WTC11 (cell line): ENCODE results near the gene DYDC1. TPM values are rescaled to one million over a fixed set of nuclear protein-coding genes. Genes with fewer than 3 reads are reported as not detected.

ENCODE experiments used
- ATAC-seq: fragments of 200-7000 bp; cut with Tn5 transposase; 2 replicates; pipeline ENCODE4 v1.10.0; 2021; ENCODE audit warnings: mild to moderate bottlenecking, moderate library complexity
- CTCF ChIA-PET: fragments of 300-600 bp; sonication (Branson Sonifier 250); formaldehyde crosslinking; loops from one replicate; lab custom pipeline; 2021; ENCODE audit warnings: antibody characterized with exemption; lab: Charles Lee
- POLR2A ChIA-PET: fragments of 350-600 bp; sonication (Branson Sonifier 250); formaldehyde crosslinking; loops from one replicate; lab custom pipeline; 2021; ENCODE audit warnings: antibody characterized with exemption; lab: Charles Lee
- DNase-seq: peaks from one replicate; pipeline ENCODE4 v3.0.0; 2021; ENCODE audit warnings: low spot score
- H3K27ac Mint-ChIP-seq: 2 replicates; pipeline ENCODE4 v1.8.0; 2021; ENCODE audit warnings: mixed read lengths
- H3K27me3 Mint-ChIP-seq: 2 replicates; pipeline ENCODE4 v1.8.0; 2021; ENCODE audit warnings: low read depth, mild to moderate bottlenecking, moderate library complexity, mixed read lengths
- H3K36me3 Mint-ChIP-seq: 2 replicates; pipeline ENCODE4 v1.8.0; 2021; ENCODE audit warnings: mixed read lengths
- H3K4me1 Mint-ChIP-seq: 2 replicates; pipeline ENCODE4 v1.8.0; 2022; ENCODE audit warnings: mixed read lengths
- H3K4me3 Mint-ChIP-seq: 2 replicates; pipeline ENCODE4 v1.8.0; 2021; ENCODE audit warnings: mild to moderate bottlenecking, moderate library complexity, mixed read lengths
- H3K9me3 Mint-ChIP-seq: 2 replicates; pipeline ENCODE4 v1.8.0; 2021; ENCODE audit warnings: mixed read lengths
- CBFB ChIP-seq: sonication (generic); formaldehyde crosslinking; IDR thresholded peaks from 2 replicates; pipeline ENCODE4 v1.8.1; 2022; ENCODE audit warnings: mild to moderate bottlenecking, low read depth, missing genetic modification reagents
- ELF4 ChIP-seq: sonication (generic); formaldehyde crosslinking; IDR thresholded peaks from 2 replicates; pipeline ENCODE4 v1.8.1; 2022; ENCODE audit warnings: low read depth, mild to moderate bottlenecking, moderate library complexity, missing genetic modification reagents
- FOXJ3 ChIP-seq: sonication (generic); formaldehyde crosslinking; IDR thresholded peaks from 2 replicates; pipeline ENCODE4 v1.9.0; 2021; ENCODE audit warnings: missing genetic modification reagents, mild to moderate bottlenecking, borderline replicate concordance
- FOXP1 ChIP-seq: sonication (generic); formaldehyde crosslinking; IDR thresholded peaks from 2 replicates; pipeline ENCODE4 v1.8.0; 2022; ENCODE audit warnings: missing genetic modification reagents, mild to moderate bottlenecking, moderate library complexity, borderline replicate concordance
- IRF2 ChIP-seq: sonication (generic); formaldehyde crosslinking; IDR thresholded peaks from 2 replicates; pipeline ENCODE4 v1.8.0; 2022; ENCODE audit warnings: low read depth, missing genetic modification reagents, borderline replicate concordance
- JAZF1 ChIP-seq: fragments of 250-450 bp; sonication (Bioruptor Pico); IDR thresholded peaks from 2 replicates; pipeline ENCODE4 v1.9.0; 2021; ENCODE audit warnings: moderate library complexity, mild to moderate bottlenecking, inconsistent platforms
- NR2C2 ChIP-seq: sonication (generic); formaldehyde crosslinking; IDR thresholded peaks from 2 replicates; pipeline ENCODE4 v1.8.0; 2022; ENCODE audit warnings: mild to moderate bottlenecking, missing genetic modification reagents
- OVOL2 ChIP-seq: fragments of 250-450 bp; sonication (Bioruptor Pico); IDR thresholded peaks from 2 replicates; pipeline ENCODE4 v1.9.0; 2021; ENCODE audit warnings: mild to moderate bottlenecking, borderline replicate concordance
- RORB ChIP-seq: fragments of 250-450 bp; sonication (Bioruptor Pico); IDR thresholded peaks from 2 replicates; pipeline ENCODE4 v1.9.0; 2021; ENCODE audit warnings: mild to moderate bottlenecking
- SOX15 ChIP-seq: fragments of 250-450 bp; sonication (Bioruptor Pico); IDR thresholded peaks from 2 replicates; pipeline ENCODE4 v1.9.0; 2021; ENCODE audit warnings: mild to moderate bottlenecking
- TP53 ChIP-seq: sonication (generic); formaldehyde crosslinking; IDR thresholded peaks from 2 replicates; pipeline ENCODE4 v1.8.1; 2023; ENCODE audit warnings: mild to moderate bottlenecking, missing genetic modification reagents
- ZBTB21 ChIP-seq: sonication (generic); formaldehyde crosslinking; IDR thresholded peaks from 2 replicates; pipeline ENCODE4 v1.8.1; 2023; ENCODE audit warnings: mild to moderate bottlenecking, missing genetic modification reagents, borderline replicate concordance
- ZNF121 ChIP-seq: sonication (generic); formaldehyde crosslinking; IDR thresholded peaks from 2 replicates; pipeline ENCODE4 v1.8.0; 2023; ENCODE audit warnings: missing genetic modification reagents
- total RNA-seq: library from RNA; stranded (reverse); gene quantifications from 3 replicates; pipeline ENCODE4 v1.2.3, GENCODE V29; 2021
- TF ChIP-seq, protein P1 (sequence below): sonication (generic); formaldehyde crosslinking; IDR thresholded peaks from 2 replicates; pipeline ENCODE4 v1.8.1; 2023; ENCODE audit warnings: mild to moderate bottlenecking, moderate library complexity, missing genetic modification reagents
- TF ChIP-seq, protein P2 (sequence below): sonication (generic); formaldehyde crosslinking; IDR thresholded peaks from 2 replicates; pipeline ENCODE4 v1.8.1; 2023; ENCODE audit warnings: mild to moderate bottlenecking, missing genetic modification reagents
- TF ChIP-seq, protein P3 (sequence below): fragments of 250-450 bp; sonication (Bioruptor Pico); conservative IDR thresholded peaks from 2 replicates; pipeline ENCODE4 v1.9.0; 2021; ENCODE audit warnings: mild to moderate bottlenecking
- TF ChIP-seq, protein P4 (sequence below): fragments of 250-450 bp; sonication (Bioruptor Pico); IDR thresholded peaks from 2 replicates; pipeline ENCODE4 v1.9.0; 2021; ENCODE audit warnings: mild to moderate bottlenecking, borderline replicate concordance

The DYDC1 gene
- total RNA-seq, 1 experiment from 2014 or later: 0.52 TPM

DNA sequence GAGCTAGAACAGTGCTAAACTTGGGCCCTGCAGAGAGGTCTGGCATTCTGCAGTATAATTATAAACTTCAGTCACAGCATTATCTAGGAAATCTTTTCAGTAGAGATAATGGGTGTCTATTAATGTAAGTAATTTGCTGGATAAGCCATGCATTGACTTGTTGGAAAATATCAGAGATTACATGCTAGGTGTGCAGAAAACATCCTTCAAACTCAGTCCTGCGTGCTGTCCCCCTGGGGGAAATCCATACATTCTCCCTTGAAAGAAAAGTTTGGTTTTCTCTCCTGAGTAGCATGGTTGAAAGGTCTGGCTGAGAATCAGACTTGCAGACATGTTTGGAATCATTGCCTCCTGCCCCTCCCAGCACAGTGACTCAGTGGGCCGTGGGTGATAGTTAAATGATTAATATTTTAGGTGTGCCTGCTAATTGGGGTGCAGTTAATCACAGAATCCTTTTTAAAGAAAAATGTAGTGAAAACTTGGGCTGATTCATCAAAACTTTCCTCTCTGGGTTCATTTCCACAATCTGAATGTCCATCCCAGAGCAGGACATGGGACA is 37.9 kb upstream of the DYDC1 start:
- POLR2A ChIA-PET: interaction anchor here (0.7 kb wide), 3 partner anchors 19 to 532 kb away, joined by 4 to 5 read pairs (median 5); no protein-coding TSS in a partner anchor
- CTCF ChIA-PET: interaction anchor here (1.5 kb wide), 1 partner anchor 111 kb away, joined by 8 read pairs; no protein-coding TSS in a partner anchor
- Mint-ChIP-seq H3K36me3 (no peaks in the 10 kb centered on the region), H3K27ac (no peak overlapping the region), H3K9me3 (no peaks in the 10 kb centered on the region), H3K4me1 (no peaks in the 10 kb centered on the region), H3K27me3 (peaks cover 7% of the 10 kb centered on the region; the same call in 1 of the 2 replicates), H3K4me3 (no peak overlapping the region)
- no peak for ATAC-seq
- TF ChIP-seq SOX15 (no peak), IRF2 (CRISPR knock-in tag) (no peak)
- no peak for DNase-seq

DNA sequence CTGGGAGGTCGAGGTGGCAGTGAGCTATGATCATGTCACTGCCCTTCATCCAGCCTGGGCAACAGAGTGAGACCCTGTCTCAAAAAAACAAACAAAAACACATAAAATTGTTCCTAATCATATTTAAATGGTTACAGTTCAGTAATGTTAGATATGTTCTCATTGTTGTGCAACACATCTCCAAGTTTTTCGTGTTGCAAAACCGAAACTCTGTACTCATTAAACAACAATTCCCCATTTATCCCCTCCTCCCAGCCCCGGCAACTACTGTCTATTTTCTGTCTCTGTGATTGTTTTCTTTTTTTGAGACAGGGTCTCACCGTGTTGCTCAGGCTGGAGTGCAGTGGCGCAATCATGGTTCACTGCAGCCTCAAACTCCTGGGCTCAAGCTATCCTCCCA is 35.7 kb upstream of the DYDC1 start:
- ChIA-PET CTCF (interaction anchor here (1.6 kb wide), 1 partner anchor 14 kb away, joined by 6 read pairs; no protein-coding TSS in a partner anchor), POLR2A (no interaction called here)
- ATAC-seq (no peak), DNase-seq (no peak)
- H3K27ac Mint-ChIP-seq: no peak overlapping the region
- no peak for TF ChIP-seq JAZF1 (CRISPR knock-in tag)
- no peak for TF ChIP-seq SOX15
- TF ChIP-seq, protein P1, sequence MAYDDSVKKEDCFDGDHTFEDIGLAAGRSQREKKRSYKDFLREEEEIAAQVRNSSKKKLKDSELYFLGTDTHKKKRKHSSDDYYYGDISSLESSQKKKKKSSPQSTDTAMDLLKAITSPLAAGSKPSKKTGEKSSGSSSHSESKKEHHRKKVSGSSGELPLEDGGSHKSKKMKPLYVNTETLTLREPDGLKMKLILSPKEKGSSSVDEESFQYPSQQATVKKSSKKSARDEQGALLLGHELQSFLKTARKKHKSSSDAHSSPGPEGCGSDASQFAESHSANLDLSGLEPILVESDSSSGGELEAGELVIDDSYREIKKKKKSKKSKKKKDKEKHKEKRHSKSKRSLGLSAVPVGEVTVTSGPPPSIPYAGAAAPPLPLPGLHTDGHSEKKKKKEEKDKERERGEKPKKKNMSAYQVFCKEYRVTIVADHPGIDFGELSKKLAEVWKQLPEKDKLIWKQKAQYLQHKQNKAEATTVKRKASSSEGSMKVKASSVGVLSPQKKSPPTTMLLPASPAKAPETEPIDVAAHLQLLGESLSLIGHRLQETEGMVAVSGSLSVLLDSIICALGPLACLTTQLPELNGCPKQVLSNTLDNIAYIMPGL: no peak
- TF ChIP-seq, protein P2, sequence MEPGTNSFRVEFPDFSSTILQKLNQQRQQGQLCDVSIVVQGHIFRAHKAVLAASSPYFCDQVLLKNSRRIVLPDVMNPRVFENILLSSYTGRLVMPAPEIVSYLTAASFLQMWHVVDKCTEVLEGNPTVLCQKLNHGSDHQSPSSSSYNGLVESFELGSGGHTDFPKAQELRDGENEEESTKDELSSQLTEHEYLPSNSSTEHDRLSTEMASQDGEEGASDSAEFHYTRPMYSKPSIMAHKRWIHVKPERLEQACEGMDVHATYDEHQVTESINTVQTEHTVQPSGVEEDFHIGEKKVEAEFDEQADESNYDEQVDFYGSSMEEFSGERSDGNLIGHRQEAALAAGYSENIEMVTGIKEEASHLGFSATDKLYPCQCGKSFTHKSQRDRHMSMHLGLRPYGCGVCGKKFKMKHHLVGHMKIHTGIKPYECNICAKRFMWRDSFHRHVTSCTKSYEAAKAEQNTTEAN (CRISPR knock-in tag): no peak
- no peak for TF ChIP-seq FOXP1 (CRISPR knock-in tag)
- TF ChIP-seq, protein P3, sequence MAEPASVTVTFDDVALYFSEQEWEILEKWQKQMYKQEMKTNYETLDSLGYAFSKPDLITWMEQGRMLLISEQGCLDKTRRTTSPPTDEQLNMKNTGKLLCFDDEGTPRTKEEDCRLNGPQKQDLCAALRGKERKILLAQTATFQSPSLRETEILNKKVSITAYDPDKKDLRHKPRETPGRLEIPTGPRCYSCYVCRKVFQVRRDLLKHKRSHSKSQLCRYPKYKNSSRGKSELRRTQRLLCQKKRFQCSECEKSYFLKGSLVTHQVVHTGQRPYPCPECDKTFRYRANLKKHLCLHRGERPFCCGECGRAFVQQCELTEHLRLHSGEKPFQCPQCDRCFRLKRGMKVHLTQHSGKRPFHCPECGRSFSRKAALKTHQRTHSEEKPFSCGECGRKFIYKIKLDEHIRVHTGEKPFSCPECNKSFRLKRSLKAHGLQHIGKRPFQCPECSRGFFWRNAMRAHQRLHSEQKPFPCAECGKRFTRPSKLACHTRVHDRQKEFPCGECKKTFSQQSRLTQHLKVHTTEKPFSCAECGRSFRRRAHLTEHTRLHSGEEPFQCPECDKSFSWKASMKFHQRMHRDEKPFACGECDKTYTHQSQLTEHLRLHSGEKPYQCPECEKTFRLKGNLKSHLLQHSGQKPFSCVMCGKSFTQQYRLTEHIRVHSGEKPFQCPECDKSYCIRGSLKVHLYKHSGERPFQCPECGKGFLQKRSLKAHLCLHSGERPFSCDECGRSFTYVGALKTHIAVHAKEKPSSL (CRISPR knock-in tag): no peak
- TF ChIP-seq CBFB (CRISPR knock-in tag): no peak
- TF ChIP-seq ELF4 (CRISPR knock-in tag): no peak
- TF ChIP-seq NR2C2 (CRISPR knock-in tag): no peak
- TF ChIP-seq OVOL2: no peak
- TF ChIP-seq FOXJ3 (CRISPR knock-in tag): no peak
- TF ChIP-seq, protein P4, sequence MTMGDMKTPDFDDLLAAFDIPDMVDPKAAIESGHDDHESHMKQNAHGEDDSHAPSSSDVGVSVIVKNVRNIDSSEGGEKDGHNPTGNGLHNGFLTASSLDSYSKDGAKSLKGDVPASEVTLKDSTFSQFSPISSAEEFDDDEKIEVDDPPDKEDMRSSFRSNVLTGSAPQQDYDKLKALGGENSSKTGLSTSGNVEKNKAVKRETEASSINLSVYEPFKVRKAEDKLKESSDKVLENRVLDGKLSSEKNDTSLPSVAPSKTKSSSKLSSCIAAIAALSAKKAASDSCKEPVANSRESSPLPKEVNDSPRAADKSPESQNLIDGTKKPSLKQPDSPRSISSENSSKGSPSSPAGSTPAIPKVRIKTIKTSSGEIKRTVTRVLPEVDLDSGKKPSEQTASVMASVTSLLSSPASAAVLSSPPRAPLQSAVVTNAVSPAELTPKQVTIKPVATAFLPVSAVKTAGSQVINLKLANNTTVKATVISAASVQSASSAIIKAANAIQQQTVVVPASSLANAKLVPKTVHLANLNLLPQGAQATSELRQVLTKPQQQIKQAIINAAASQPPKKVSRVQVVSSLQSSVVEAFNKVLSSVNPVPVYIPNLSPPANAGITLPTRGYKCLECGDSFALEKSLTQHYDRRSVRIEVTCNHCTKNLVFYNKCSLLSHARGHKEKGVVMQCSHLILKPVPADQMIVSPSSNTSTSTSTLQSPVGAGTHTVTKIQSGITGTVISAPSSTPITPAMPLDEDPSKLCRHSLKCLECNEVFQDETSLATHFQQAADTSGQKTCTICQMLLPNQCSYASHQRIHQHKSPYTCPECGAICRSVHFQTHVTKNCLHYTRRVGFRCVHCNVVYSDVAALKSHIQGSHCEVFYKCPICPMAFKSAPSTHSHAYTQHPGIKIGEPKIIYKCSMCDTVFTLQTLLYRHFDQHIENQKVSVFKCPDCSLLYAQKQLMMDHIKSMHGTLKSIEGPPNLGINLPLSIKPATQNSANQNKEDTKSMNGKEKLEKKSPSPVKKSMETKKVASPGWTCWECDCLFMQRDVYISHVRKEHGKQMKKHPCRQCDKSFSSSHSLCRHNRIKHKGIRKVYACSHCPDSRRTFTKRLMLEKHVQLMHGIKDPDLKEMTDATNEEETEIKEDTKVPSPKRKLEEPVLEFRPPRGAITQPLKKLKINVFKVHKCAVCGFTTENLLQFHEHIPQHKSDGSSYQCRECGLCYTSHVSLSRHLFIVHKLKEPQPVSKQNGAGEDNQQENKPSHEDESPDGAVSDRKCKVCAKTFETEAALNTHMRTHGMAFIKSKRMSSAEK (CRISPR knock-in tag): no peak
- TF ChIP-seq RORB (CRISPR knock-in tag): no peak
- no peak for TF ChIP-seq ZBTB21 (CRISPR knock-in tag)
- TF ChIP-seq ZNF121 (CRISPR knock-in tag): no peak
- no peak for TF ChIP-seq TP53
- H3K9me3 Mint-ChIP-seq: no peaks in the 10 kb centered on the region
- H3K4me1 Mint-ChIP-seq: no peaks in the 10 kb centered on the region
- H3K27me3 Mint-ChIP-seq: peaks cover 4% of the 10 kb centered on the region; the same call in 1 of the 2 replicates
- H3K4me3 Mint-ChIP-seq: no peak overlapping the region
- no peaks in the 10 kb centered on the region for H3K36me3 Mint-ChIP-seq
